ENCODE results near the gene IMMT.
"Not testable (repeated sequence)": the region's sequence is repeated elsewhere in the genome, so short reads cannot be mapped to it uniquely, and the experiment has no call there.

IMMT gene

GRCh38 chr2:86225581-86225980 lies 30.3 kb upstream of the IMMT start:
- peak; percentile 60 for DNase-seq

- DNase-seq, result peak; percentile 29
These were observed 29.5 kb upstream of the IMMT start for GRCh38 chr2:86224645-86225355.

GRCh38 chr2:86223927-86224560 lies 28.8 kb upstream of the IMMT start:
- DNase-seq, result no peak

GRCh38 chr2:86223140-86223926 lies 28.1 kb upstream of the IMMT start:
- DNase-seq, result peak; percentile 83

GRCh38 chr2:86221066-86221684 lies 25.9 kb upstream of the IMMT start:
- DNase-seq, result peak; percentile 56

DNA sequence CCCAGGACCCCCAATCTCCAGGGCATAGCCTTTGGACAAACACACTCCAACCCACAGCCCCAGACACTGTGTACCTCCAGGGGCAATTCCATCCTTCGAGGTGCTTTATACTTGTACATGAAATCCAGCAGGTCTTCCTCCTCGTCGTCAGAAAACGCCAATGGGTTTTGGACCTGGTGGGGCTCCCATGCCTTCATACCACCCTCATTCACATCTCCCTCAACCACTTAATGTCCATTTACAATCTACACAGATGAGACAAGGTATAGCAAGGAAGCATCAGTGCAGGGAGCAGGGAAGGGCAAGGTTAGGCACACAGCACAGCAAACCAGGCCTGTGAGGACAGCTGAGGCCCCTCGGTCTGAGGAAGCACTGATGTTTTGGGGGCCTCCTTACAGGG lies 24.6 kb upstream of the IMMT start:
- no peak for DNase-seq

DNA sequence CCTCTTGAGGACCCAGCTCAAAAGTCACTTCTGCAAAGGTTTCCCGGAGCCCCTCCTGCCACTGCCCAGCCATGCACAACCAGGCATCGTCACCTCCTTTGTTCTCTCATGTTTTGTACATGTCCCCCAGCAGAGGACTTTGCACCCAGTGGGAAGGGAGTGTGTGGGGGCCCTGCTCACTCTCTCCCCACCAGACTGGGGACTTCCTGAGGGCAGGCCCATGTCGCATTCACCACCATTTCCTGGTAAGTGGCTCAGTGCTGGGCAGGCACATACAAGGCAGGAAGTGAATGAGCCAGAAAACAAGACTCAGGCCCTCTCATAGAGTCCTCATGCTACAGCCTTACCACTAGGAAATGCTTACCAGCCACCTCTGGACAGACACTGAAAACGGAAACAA lies 22.9 kb upstream of the IMMT start:
- DNase-seq, result no peak

GRCh38 chr2:86216575-86217555 lies 21.6 kb upstream of the IMMT start:
- DNase-seq, result no peak

DNA sequence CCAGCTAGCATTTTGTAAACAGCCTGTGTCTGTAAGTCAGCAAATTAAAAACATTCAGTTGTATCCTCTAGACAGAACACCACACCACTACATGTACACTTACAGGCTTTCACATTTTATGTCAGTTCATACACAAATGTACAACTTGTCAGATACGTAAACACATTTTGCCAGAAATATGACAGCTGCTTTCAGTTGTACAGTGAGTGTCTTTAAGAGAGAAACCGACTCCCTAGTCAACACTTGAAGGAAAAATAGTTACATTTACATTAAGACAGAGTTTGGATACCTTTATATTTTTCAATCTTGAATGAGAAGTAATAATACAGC lies 19.2 kb upstream of the IMMT start:
- no peak for DNase-seq

DNA sequence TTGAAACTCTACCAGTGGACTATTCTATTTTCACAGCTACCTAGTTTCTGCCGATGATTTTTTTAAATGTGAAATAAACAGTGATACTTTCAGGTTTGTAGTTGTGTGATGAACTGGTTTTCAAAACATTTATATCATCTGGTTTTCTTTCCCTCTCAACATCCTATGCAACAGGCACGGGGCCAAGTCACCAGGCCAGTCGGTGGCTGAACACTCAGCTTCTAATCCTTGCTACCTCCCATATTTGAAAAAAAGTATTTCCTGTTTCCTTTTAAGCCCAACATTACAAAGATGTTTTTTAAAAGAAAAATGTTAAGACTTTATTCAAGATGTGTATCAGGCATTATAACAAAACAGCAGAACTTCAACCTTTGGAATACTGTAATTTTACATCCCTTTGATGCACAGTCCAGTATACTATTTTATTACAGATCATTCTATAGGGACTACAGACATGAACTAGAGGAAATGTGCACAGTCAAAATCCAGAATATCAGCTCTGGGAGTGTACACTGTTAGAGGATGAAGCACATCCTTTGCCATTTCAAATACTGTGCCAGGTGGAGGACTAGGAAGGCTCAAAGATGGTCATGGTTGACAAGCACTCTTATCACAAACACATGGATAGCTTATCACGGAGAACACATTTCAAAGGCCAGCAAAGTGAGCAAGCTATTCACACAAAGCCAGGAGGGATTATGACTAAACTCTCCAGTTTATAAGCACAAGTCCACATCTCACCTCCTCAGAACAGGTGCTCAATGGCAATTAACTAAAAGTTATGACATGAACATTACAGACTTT lies 18.6 kb upstream of the IMMT start:
- no peak for DNase-seq

- no peak for DNase-seq
These were observed 17.8 kb upstream of the IMMT start for GRCh38 chr2:86213056-86213455.

GRCh38 chr2:86211796-86212188 lies 16.5 kb upstream of the IMMT start:
- DNase-seq, result no peak

- no peak for DNase-seq
These were observed 16.0 kb upstream of the IMMT start for GRCh38 chr2:86211033-86211795.

DNA sequence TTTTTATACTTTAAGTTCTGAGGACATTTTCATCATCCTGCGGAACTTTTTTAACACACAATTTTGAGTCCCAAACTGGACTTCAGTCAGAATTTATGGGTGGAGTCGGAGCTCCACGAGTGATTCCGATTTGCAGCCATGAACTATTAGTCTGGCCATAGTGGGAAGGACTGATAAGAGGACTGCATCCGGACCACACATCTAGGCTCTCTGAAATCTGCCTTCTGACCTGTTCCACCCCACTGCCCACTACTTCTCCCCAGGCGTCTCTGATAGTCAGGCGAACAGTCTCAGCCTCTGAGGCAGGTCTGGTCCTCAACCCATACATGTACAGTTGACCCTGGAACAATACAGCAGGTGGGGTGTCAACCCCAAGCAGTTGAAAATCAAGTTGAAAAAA lies 9.2 kb upstream of the IMMT start:
- DNase-seq, result no peak

- no peak for DNase-seq
These were observed 8.4 kb upstream of the IMMT start for GRCh38 chr2:86203614-86204013.

GRCh38 chr2:86202702-86203101 lies 7.4 kb upstream of the IMMT start:
- DNase-seq, result no peak

DNA sequence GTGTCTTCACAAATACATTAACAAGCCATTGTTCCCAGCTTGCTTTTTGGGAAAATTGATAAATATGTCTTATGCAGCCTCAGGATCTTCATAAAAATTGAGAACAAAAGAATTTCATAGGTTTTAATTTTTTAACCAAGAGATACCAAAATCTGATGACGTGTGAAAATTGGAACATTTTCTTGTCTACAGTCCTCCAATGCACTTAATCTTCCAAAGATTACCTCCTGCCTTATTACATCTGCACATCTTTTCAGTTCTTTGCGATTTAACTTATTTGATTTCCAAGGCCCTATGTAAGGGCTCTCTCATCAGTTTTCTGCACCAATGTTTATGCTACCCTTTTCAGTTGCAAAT lies 7.1 kb upstream of the IMMT start:
- DNase-seq, result no peak

DNA sequence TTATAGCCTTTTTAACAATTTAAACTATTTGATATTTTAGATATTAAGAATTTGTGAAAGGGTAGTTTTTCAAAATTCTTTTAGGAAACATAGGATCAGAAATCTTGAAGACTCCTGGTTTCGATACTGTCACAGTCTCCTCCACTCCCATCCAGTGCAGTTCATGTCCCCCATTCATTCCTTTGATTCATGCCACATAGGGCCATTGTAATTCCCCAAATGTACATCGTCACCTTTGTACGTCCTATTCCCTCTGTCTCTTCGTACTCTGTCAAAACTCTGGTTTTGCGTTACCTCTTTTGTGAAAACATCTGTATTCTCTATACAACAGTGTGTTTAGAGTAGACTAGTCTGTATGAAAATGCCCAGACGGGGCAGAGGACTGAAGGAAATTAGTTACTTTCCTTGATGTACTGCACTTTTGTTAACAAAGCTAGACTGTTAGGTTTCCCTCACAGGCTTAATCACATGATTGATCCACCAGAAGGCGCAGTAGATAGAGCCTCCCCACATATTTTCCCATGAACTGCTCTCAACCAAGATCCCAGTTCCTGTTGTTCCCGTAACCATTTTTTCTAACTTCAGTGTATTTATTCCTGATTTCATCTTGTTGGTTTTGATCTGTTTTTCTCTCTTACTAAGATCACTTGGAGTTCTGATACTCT lies 6.5 kb upstream of the IMMT start:
- no peak for DNase-seq

DNA sequence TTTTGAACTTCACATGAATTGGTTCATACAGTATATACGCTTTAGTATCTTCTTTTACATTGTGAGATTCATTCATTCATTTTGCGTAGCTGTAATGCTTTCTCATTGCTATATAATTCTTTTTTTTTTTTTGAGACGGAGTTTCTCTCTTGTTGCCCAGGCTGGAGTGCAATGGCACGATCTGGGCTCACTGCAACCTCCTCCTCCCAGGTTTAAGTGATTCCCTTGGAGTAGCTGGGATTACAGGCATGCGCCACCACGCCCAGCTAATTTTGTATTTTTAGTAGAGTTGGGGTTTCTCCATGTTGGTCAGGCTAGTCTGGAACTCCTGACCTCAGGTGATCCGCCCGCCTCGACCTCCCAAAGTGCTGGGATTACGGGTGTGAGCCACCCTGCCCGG lies 5.3 kb upstream of the IMMT start:
- not testable (repeated sequence) for DNase-seq

GRCh38 chr2:86199834-86200177 lies 4.5 kb upstream of the IMMT start:
- no peak for DNase-seq

All from right hindlimb (tissue), 1 donor.